GM12872 (cell line): Measurements from ENCODE around the gene SEPTIN5.

Source experiments
- TF ChIP-seq, protein P1 (sequence below): IDR thresholded peaks from 3 replicates; pipeline ENCODE4 v1.5.1; 2011; ENCODE audit warnings: low read depth, mild to moderate bottlenecking, low read length, moderate library complexity; ENCODE audit not compliant: insufficient read depth

SEPTIN5 gene

DNA sequence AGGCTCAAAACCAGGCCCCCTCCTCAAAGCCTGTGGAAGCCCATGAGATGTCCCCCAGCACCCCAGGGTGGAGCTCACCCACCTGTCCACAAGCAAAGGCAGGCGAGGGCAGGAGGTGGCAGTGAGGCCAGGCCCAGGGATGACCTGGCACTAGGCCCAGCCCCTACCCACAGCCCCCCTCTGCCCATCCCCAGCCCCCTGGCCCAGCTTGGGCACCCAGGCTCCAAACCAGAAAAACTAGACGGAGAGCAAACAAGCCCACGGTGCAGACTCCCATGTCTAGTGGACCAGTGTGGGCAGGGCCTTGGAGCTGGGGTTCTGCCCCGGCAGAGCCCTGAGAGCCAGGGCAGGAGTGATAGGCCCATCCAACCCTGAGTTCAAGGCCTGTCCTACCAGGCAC, 29.3 kb downstream of the SEPTIN5 start:
- TF ChIP-seq, protein P1, sequence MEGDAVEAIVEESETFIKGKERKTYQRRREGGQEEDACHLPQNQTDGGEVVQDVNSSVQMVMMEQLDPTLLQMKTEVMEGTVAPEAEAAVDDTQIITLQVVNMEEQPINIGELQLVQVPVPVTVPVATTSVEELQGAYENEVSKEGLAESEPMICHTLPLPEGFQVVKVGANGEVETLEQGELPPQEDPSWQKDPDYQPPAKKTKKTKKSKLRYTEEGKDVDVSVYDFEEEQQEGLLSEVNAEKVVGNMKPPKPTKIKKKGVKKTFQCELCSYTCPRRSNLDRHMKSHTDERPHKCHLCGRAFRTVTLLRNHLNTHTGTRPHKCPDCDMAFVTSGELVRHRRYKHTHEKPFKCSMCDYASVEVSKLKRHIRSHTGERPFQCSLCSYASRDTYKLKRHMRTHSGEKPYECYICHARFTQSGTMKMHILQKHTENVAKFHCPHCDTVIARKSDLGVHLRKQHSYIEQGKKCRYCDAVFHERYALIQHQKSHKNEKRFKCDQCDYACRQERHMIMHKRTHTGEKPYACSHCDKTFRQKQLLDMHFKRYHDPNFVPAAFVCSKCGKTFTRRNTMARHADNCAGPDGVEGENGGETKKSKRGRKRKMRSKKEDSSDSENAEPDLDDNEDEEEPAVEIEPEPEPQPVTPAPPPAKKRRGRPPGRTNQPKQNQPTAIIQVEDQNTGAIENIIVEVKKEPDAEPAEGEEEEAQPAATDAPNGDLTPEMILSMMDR, result no peak

DNA sequence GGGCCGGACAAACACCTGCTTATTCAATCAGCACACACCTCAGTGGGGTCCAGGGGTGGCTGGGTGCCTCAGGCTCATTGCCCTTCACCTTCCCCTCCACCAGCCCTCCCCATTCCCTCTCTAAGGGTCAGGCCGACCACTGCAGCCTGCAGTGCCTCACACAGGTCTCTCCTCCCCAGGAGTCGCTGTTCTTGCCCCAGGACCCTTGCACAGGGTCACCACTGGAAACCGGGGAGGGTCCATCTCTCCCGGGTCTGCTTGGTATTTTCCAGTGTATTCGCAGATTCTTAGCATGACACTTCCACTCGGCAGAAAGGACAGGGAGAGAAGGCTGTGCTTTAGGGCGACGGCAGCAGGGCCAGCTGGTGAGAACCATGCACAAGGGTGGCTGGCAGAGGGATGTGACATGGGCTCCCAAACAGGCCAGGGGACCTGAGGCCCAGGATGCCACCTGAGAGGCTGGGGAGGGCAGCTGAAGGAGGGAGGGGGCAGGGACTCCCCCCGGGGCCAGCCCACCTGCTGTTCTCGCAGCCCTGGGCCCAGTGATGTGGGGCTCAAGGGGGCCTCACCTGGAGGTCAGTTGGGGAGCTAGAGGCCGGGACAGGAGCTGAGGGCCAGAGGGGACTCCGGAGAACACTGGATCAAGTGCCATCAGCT, 30.2 kb downstream of the SEPTIN5 start:
- TF ChIP-seq, protein P1, result no peak

DNA sequence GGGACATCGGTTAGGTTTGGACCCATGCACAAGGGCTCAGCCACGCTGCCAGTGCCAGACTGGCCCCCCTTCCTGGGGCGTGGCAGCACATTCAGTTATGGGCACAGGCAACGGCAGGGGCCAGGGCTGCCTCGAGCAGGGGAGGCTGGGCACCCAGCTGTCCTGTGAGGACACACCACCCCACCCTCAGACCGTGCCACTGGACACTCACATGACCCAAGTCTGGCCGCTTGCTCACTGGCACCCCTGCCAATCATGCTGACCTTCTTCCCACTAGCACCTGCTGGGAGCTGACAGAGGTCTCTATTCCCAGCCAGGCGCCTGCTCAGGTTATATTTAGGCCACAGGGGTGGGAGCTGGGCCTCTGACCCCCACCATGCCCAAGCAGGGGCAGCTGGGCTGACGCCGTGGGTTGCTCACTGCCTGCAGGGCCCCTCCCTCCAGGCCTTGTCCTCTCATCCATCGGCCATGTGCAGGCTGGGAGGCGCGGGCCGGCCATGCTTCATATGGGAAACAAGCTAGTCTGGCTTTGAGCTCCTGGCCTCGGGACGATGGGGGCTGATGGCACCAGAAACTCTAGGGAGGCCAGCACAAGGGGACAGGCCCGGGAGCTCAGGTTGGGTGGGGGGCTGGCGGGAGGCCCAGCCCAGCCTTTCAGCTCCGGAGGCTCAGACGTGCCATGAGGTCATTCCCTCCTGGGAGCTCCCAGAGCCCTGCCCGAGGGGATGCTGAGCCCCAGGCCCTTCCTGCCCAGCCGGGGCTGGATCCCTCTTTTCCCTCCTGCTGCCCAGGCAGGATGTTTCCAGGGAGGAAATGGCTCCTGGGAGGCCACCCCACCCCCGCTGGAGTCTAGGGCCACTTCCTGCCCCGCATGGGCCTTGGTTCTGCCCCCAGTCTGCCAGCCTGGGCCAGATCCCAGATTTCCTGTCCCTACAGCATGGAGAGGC, 31.1 kb downstream of the SEPTIN5 start:
- TF ChIP-seq, protein P1, result no peak

DNA sequence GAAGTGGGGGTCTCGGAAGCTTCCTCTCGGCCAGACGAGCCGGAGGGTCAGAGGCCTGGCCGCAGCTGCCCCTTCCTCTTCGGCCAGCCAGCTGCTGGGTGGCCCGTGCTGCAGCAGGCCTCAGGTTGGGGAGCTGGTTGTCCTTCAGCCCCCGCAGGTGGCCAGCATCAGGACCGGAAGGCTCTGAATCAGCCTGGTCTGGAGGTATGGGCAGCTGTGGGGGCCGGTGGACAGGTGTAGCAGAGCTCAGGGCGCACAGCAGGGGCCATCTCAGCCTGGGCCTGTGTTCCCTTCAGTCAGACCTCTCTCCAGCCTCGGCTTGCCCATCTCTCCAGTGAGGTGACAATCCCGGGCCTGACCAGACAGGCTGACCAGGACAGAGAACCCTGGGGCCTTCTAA, 32.4 kb downstream of the SEPTIN5 start:
- TF ChIP-seq, protein P1, result no peak

DNA sequence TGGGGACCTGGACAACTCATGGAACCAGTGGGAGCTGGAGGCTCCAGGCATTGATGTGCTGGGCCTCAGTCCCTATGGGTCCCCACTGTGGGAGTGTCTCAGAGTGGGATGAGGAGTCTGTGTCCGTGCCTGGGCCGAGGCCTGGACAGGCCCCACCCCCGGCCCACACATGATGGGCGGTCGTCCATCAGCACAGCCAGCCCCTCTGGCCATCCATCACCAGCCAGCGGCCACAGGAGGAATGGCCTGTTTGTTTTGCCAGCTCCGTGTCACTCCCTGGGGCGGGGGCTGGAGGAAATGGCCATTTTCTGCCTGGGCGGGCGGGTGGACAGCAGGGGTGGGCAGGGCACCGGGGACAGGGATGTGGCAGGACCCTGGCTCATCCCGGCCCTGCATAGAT, 33.2 kb downstream of the SEPTIN5 start:
- TF ChIP-seq, protein P1, result no peak

DNA sequence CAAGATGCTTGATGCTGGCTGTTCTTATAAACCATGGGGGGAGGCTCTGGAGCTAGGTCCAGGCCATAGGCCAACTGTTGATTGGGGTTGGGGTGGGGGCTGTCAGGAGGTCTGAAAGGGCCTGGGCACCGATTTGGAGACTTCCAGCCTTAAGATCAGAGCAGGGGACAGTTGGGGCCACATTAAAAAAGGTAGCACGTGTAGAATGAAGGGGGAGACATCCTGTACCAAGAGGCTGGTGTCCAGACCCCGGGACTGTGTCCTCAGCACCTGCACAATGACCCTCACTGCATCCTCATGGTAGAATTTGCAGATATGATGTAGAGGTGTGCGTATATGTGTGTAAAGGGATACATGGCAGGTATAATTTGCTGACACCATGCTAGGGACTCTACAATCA, 33.8 kb downstream of the SEPTIN5 start:
- TF ChIP-seq, protein P1, result no peak

DNA sequence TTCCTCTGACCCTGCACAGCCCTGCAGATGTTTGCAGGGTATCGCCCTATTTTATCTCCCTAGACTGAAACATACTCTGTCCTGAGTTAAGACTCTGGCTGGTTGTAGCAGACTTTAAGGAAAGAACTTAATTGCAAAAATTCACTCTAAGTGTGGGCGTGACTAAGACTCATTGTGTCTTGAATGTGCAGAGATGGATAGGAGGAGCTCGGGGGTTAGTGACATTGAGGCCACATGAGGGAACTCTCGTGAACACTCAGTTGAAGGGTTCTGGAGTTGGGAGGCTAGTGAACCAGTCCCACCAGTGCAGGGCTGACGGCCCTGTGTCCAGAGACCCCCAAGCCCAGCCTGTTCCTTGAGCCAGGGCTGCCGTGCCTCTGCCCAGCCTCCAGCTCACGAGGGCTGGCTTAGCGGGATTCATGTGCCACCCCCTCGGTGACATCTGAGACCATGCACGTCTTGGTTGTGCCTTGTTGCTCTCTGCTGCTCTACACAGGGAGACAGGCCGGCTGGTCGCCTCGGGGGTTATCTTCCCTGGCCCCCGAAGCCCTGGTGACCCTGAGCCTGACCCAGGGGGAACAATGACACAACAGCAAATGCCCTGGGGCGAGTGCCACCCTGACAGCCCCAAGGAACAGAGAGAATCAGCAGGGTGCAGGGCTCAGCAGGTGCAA, 34.8 kb downstream of the SEPTIN5 start:
- TF ChIP-seq, protein P1, result no peak
